IMR-90 (cell line): ENCODE measurements around the gene ZNF620. TPM values are rescaled to one million over a fixed set of nuclear protein-coding genes. Genes with fewer than 3 reads are reported as not detected.
A peak's percentile ranks its signal among the peaks of the same experiment; 100 is the strongest.

Source experiments
- ATAC-seq: fragments of 200-7000 bp; cut with Tn5 transposase; 2 replicates; pipeline ENCODE4 v1.9.1; 2020; ENCODE audit warnings: low read depth, mild to moderate bottlenecking, moderate library complexity
- BruUV-seq: library from RNA; stranded (reverse); fragments of 400-500 nt; replicated peaks from 2 replicates; lab custom pipeline; 2021; lab: Mats Ljungman, UMichigan
- CTCF ChIA-PET: fragments of 300-600 bp; formaldehyde crosslinking; extraction: SDS; loops from one replicate; lab custom pipeline; 2021; ENCODE audit warnings: antibody characterized with exemption; lab: Yijun Ruan, JAX
- POLR2A ChIA-PET: fragments of 300-600 bp; sonication (Branson Sonifier 250); formaldehyde crosslinking; loops from one replicate; lab custom pipeline; 2022; ENCODE audit warnings: antibody characterized with exemption; ENCODE audit not compliant: unreplicated experiment; lab: Charles Lee
- DNase-seq: peaks from one replicate; pipeline ENCODE4 v3.0.0; 2013
- H2AFZ ChIP-seq: replicated peaks from 2 replicates; pipeline ENCODE3; 2013; ENCODE audit warnings: low read length, mild to moderate bottlenecking; ENCODE audit not compliant: poor library complexity
- H2AK5ac ChIP-seq: 2 replicates; pipeline ENCODE4 v1.6.1; 2013; ENCODE audit warnings: low read depth, low read length, inconsistent platforms
- H2AK9ac ChIP-seq: replicated peaks from 2 replicates; pipeline ENCODE3; 2013; ENCODE audit warnings: mild to moderate bottlenecking, low read depth, low read length, moderate library complexity; ENCODE audit not compliant: poor library complexity
- H2BK120ac ChIP-seq: 2 replicates; pipeline ENCODE4 v1.6.1; 2013; ENCODE audit warnings: low read depth, low read length, inconsistent platforms
- H2BK15ac ChIP-seq: 3 replicates; pipeline ENCODE4 v1.6.1; 2013; ENCODE audit warnings: low read depth, low read length, inconsistent platforms
- H2BK20ac ChIP-seq: 2 replicates; pipeline ENCODE4 v1.6.1; 2013; ENCODE audit warnings: low read depth, mild to moderate bottlenecking, inconsistent platforms, low read length, moderate library complexity
- H2BK5ac ChIP-seq: 2 replicates; pipeline ENCODE4 v1.6.1; 2013; ENCODE audit warnings: mild to moderate bottlenecking, low read depth, low read length, inconsistent platforms; ENCODE audit not compliant: poor library complexity, severe bottlenecking
- H3K14ac ChIP-seq: replicated peaks from 2 replicates; pipeline ENCODE4 v1.6.1; 2013; ENCODE audit warnings: low read depth, low read length, inconsistent platforms
- H3K18ac ChIP-seq: 2 replicates; pipeline ENCODE4 v1.6.1; 2013; ENCODE audit warnings: low read depth, low read length, control low read depth
- H3K23ac ChIP-seq: 2 replicates; pipeline ENCODE4 v1.6.1; 2013; ENCODE audit warnings: low read depth, low read length, inconsistent platforms
- H3K27ac ChIP-seq: 2 replicates; pipeline ENCODE4 v1.5.1; 2013; ENCODE audit warnings: mild to moderate bottlenecking, control low read depth, low read length; ENCODE audit not compliant: insufficient read depth
- H3K27me3 ChIP-seq: 2 replicates; pipeline ENCODE4 v1.6.1; 2013; ENCODE audit warnings: low read length; ENCODE audit not compliant: control insufficient read depth, insufficient read depth
- H3K36me3 ChIP-seq: 2 replicates; pipeline ENCODE4 v1.6.1; 2013; ENCODE audit warnings: low read length, mixed read lengths; ENCODE audit not compliant: control insufficient read depth, insufficient read depth
- H3K4ac ChIP-seq: 2 replicates; pipeline ENCODE4 v1.6.1; 2013; ENCODE audit warnings: low read depth, low read length, inconsistent platforms
- H3K4me1 ChIP-seq: 2 replicates; pipeline ENCODE4 v1.6.1; 2013; ENCODE audit warnings: low read length, mixed read lengths; ENCODE audit not compliant: control insufficient read depth, insufficient read depth
- H3K4me2 ChIP-seq: 2 replicates; pipeline ENCODE4 v1.6.1; 2013; ENCODE audit warnings: low read depth, mild to moderate bottlenecking, control low read depth, low read length, moderate library complexity
- H3K4me3 ChIP-seq: 2 replicates; pipeline ENCODE4 v1.5.1; 2013; ENCODE audit warnings: low read depth, mild to moderate bottlenecking, control low read depth, low read length, moderate library complexity; ENCODE audit not compliant: insufficient read depth
- H3K56ac ChIP-seq: 2 replicates; pipeline ENCODE4 v1.6.1; 2013; ENCODE audit warnings: low read length, inconsistent platforms; ENCODE audit not compliant: insufficient read depth; ENCODE audit errors: extremely low read depth
- H3K79me1 ChIP-seq, 2 experiments: 2 replicates each; pipeline ENCODE4 v1.6.1; 2013; ENCODE audit warnings: low read length in 2 of 2, inconsistent platforms in 1 of 2, low read depth in 1 of 2
- H3K9ac ChIP-seq: 2 replicates; pipeline ENCODE4 v1.6.1; 2013; ENCODE audit warnings: low read depth, low read length, control low read depth
- H3K9me1 ChIP-seq: 2 replicates; pipeline ENCODE4 v1.6.1; 2013; ENCODE audit warnings: low read length, inconsistent platforms; ENCODE audit not compliant: insufficient read depth
- H3K9me3 ChIP-seq: 2 replicates; pipeline ENCODE4 v1.6.1; 2013; ENCODE audit warnings: low read length; ENCODE audit not compliant: control insufficient read depth, insufficient read depth
- H4K20me1 ChIP-seq: 2 replicates; pipeline ENCODE4 v1.6.1; 2013; ENCODE audit warnings: low read length, inconsistent platforms; ENCODE audit not compliant: insufficient read depth
- H4K5ac ChIP-seq: 2 replicates; pipeline ENCODE4 v1.6.1; 2013; ENCODE audit warnings: mild to moderate bottlenecking, low read depth, low read length, control low read depth
- H4K8ac ChIP-seq, 2 experiments: 2 replicates each; pipeline ENCODE4 v1.6.1; 2013; ENCODE audit warnings: low read depth in 2 of 2, low read length in 2 of 2, control low read depth in 1 of 2, inconsistent platforms in 1 of 2
- H4K91ac ChIP-seq: 2 replicates; pipeline ENCODE4 v1.6.1; 2013; ENCODE audit warnings: low read depth, low read length, inconsistent platforms; ENCODE audit not compliant: insufficient read depth
- MAFK ChIP-seq: IDR thresholded peaks from 2 replicates; pipeline ENCODE4 v1.6.1; 2012; ENCODE audit warnings: low read depth, low read length, improper control_type of control experiment
- SMC3 ChIP-seq: fragments of 150-350 bp; IDR thresholded peaks from 2 replicates; pipeline ENCODE4 v1.6.1; 2016; ENCODE audit warnings: low read depth, mild to moderate bottlenecking, antibody characterized with exemption, low read length, moderate library complexity
- WGBS, 2 experiments: methylation state at CpG; one replicate each; pipeline versions ENCODE4 v1.1.5 to v1.1.7; 2013; ENCODE audit warnings: missing lambda C conversion rate in 2 of 2; ENCODE audit not compliant: insufficient read length in 1 of 2; ENCODE audit errors: extremely low coverage in 2 of 2; 5-methylcytosine and 5-hydroxymethylcytosine counted together
- dilution Hi-C: fragments of 300-500 bp; cut with HindIII; formaldehyde crosslinking; loops from one replicate; pipeline ENCODE4 v1.14.3; 2018; ENCODE audit warnings: low sequenced_read_pairs; ENCODE audit not compliant: unreplicated experiment
- in situ Hi-C: fragments of 300-500 bp; cut with MboI; formaldehyde crosslinking; loops from 3 replicates; pipeline ENCODE4 v1.14.3; 2019; ENCODE audit warnings: low sequenced_read_pairs, inconsistent platforms, mixed read lengths
- intact Hi-C: fragments of 100-400 bp; cut with micrococcal nuclease; formaldehyde crosslinking; loops from 2 replicates; pipeline ENCODE4 v1.10.0; 2022
- polyA plus RNA-seq, 3 experiments: library from polyadenylated mRNA; depleted of rRNA; stranded (reverse); fragments of >200 nt; gene quantifications; 2 replicates each; pipeline ENCODE4 v1.2.3, GENCODE V29; 2012; ENCODE audit warnings: low replicate concordance in 1 of 3
- total RNA-seq: library from RNA; depleted of rRNA; stranded (reverse); fragments of >200 nt; gene quantifications from 2 replicates; pipeline ENCODE4 v1.2.3, GENCODE V29; 2012
- TF ChIP-seq, protein P1 (sequence below): fragments of 150-350 bp; IDR thresholded peaks from 2 replicates; pipeline ENCODE4 v1.6.1; 2017; ENCODE audit warnings: mild to moderate bottlenecking, antibody characterized with exemption, low read length, low read depth

ZNF620 gene
- total and polyA plus RNA-seq, 2 of the 4 experiments (the other 2 are of a cell fraction): 0.48 to 0.72 TPM

- Histone ChIP-seq H3K18ac (no peak overlapping the region), H2BK20ac (no peak overlapping the region), H4K5ac (no peak overlapping the region), H3K36me3 (no peaks in the 10 kb centered on the region), H3K9ac (no peak overlapping the region), H2AK9ac (no peak overlapping the region), H2BK120ac (no peak overlapping the region), H2BK15ac (no peak overlapping the region), H3K27me3 (no peaks in the 10 kb centered on the region), H2BK5ac (no peak overlapping the region), H3K14ac (no peak overlapping the region), H3K79me1 (peaks cover 14 to 15% of the 10 kb centered on the region in 2 experiments; a peak in 3 of 4 replicates), H3K9me3 (no peaks in the 10 kb centered on the region), H3K4me2 (no peak overlapping the region), H3K56ac (no peak overlapping the region), H3K27ac (no peak overlapping the region), H3K9me1 (no peaks in the 10 kb centered on the region; the same call in 1 of the 2 replicates), H3K23ac (no peak overlapping the region), H3K4me1 (peaks cover 4% of the 10 kb centered on the region), H4K20me1 (no peaks in the 10 kb centered on the region), H4K8ac (no peak overlapping the region), H2AFZ (no peak overlapping the region), H2AK5ac (no peak overlapping the region), H3K4me3 (no peak overlapping the region), H3K4ac (no peak overlapping the region), H4K91ac (no peak overlapping the region)
- DNase-seq (no peak), ATAC-seq (no peak)
- no CpG with 5 or more reads among the region's 3 CpGs for WGBS, 2 experiments
- in situ Hi-C loops (no loop called here), intact Hi-C loops (no loop called here), dilution Hi-C loops (no loop called here)
- no TSS peak for BruUV-seq
- TF ChIP-seq SMC3: no peak
- TF ChIP-seq, protein P1, sequence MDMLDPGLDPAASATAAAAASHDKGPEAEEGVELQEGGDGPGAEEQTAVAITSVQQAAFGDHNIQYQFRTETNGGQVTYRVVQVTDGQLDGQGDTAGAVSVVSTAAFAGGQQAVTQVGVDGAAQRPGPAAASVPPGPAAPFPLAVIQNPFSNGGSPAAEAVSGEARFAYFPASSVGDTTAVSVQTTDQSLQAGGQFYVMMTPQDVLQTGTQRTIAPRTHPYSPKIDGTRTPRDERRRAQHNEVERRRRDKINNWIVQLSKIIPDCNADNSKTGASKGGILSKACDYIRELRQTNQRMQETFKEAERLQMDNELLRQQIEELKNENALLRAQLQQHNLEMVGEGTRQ: no peak
- TF ChIP-seq MAFK: peak; percentile 57
- ChIA-PET POLR2A (no interaction called here), CTCF (no interaction called here)
These were observed 15.4 kb downstream of the ZNF620 start for GRCh38 chr3:40521254-40521653.
